ENCODE measurements around the gene PGF. TPM values are rescaled to one million over a fixed set of nuclear protein-coding genes. Genes with fewer than 3 reads are reported as not detected.

The PGF gene
- total RNA-seq, 1 experiment from 2014 or later, result 6.4 TPM

- Histone ChIP-seq H3K36me3 (ENCODE audit: control insufficient read depth in 1 of 2, insufficient read depth in 2 of 2, low read length in 2 of 2) (peaks cover 38 to 47% of the 10 kb centered on the region in 2 experiments), H3K4me2 (ENCODE audit: low read length) (no peak overlapping the region), H3K4me1 (ENCODE audit: control insufficient read depth in 1 of 2, insufficient read depth in 2 of 2, low read length in 2 of 2) (peaks cover 2 to 3% of the 10 kb centered on the region in 2 experiments; a peak in 1 of 4 replicates), H3K79me2 (ENCODE audit: insufficient read depth, low read length) (no peaks in the 10 kb centered on the region), H3K9me2 (ENCODE audit: insufficient read depth) (no peaks in the 10 kb centered on the region), H3K27me3 (ENCODE audit: insufficient read depth, low read length) (no peaks in the 10 kb centered on the region), H3K9me3 (ENCODE audit: control insufficient read depth in 1 of 2, insufficient read depth in 1 of 2, low read depth in 1 of 2, low read length in 2 of 2) (no peaks in the 10 kb centered on the region), H2AFZ (ENCODE audit: low read depth, low read length, poor library complexity, severe bottlenecking) (no peak overlapping the region), H3K9ac (ENCODE audit: low read length) (no peak overlapping the region), H4K20me1 (ENCODE audit: insufficient read depth) (no peaks in the 10 kb centered on the region), H3K27ac (ENCODE audit: low read depth, low read length) (no peak overlapping the region), H3K4me3 (replicated peaks in 1 of 2; ENCODE audit: low read depth in 1 of 2, low read length in 2 of 2) (no peak overlapping the region)
- ATAC-seq (no peak), DNase-seq (ENCODE audit: low read depth, low spot score) (no peak)
- BruUV-seq (replicated peaks), result TSS peak; percentile 37
- ChIA-PET POLR2A (no interaction called here), CTCF (interaction anchor here (5.5 kb wide), 1 partner anchor 42 kb away, joined by 94 read pairs; no protein-coding TSS in a partner anchor), RAD21 (ENCODE audit: low non-redundant PET in 1 of 2, low total read pairs in 2 of 2, uncharacterized antibody in 2 of 2, unreplicated experiment in 2 of 2) (no interaction called here)
- intact Hi-C loops (cut with micrococcal nuclease), result no loop called here
- TF ChIP-seq MAX (IDR thresholded peaks at IDR 0.05) (no peak), ATF3 (IDR thresholded peaks at IDR 0.05) (no peak), ELF1 (IDR thresholded peaks at IDR 0.05; ENCODE audit: borderline replicate concordance, low read depth) (no peak), SRF (IDR thresholded peaks at IDR 0.05; ENCODE audit: low read depth) (no peak), REST (IDR thresholded peaks at IDR 0.05; ENCODE audit: low read depth) (no peak), JUND (IDR thresholded peaks at IDR 0.05) (no peak), ZNF274 (IDR thresholded peaks at IDR 0.05; ENCODE audit: low read depth, low read length) (no peak), RAD21 (IDR thresholded peaks at IDR 0.05; ENCODE audit: low read depth) (no peak), ZBTB33 (IDR thresholded peaks at IDR 0.05; ENCODE audit: extremely low read depth, insufficient replicate concordance, low read length) (no peak), SIN3A (IDR thresholded peaks at IDR 0.05; ENCODE audit: low read depth) (no peak), TCF7L2 (IDR thresholded peaks at IDR 0.05; ENCODE audit: borderline replicate concordance, extremely low read depth, insufficient read depth, insufficient read length) (no peak), CTCF (IDR thresholded peaks at IDR 0.05 in 2 of 3, conservative IDR thresholded peaks at IDR 0.05 in 1 of 3; ENCODE audit: borderline replicate concordance in 1 of 3, insufficient read depth in 1 of 3, low read depth in 2 of 3, low read length in 2 of 3) (no peak), CEBPB (IDR thresholded peaks at IDR 0.05; ENCODE audit: low read depth) (no peak), ZFX (IDR thresholded peaks at IDR 0.05) (no peak), EGR1 (IDR thresholded peaks at IDR 0.05; ENCODE audit: low read depth) (no peak), FOSL1 (IDR thresholded peaks at IDR 0.05; ENCODE audit: low read depth) (no peak), CBX3 (IDR thresholded peaks at IDR 0.05; ENCODE audit: low read depth) (no peak), POLR2AphosphoS5 (IDR thresholded peaks at IDR 0.05; ENCODE audit: low read depth, low read length) (no peak), YY1 (IDR thresholded peaks at IDR 0.05; ENCODE audit: extremely low read depth, insufficient replicate concordance, low read depth, low read length) (no peak)
These were observed 52.3 kb downstream of the PGF start for GRCh38 chr14:74902941-74903705.
